AG09309 (cell line): ENCODE results near the gene TNFAIP1.

Experiments used
- DNase-seq: peaks from one replicate; pipeline ENCODE4 v3.0.0-alpha.2; 2010; ENCODE audit warnings: low read depth
- H3K4me3 ChIP-seq: 2 replicates; pipeline ENCODE4 v1.5.1; 2011; ENCODE audit warnings: mild to moderate bottlenecking, low read depth, low read length, moderate library complexity; ENCODE audit not compliant: control insufficient read depth
- TF ChIP-seq, protein P1 (sequence below): IDR thresholded peaks from 2 replicates; pipeline ENCODE4 v1.5.1; 2011; ENCODE audit warnings: mild to moderate bottlenecking, low read depth, low read length, inconsistent platforms; ENCODE audit not compliant: insufficient read depth, control insufficient read depth; ENCODE audit errors: missing control alignments

TNFAIP1 gene

DNA sequence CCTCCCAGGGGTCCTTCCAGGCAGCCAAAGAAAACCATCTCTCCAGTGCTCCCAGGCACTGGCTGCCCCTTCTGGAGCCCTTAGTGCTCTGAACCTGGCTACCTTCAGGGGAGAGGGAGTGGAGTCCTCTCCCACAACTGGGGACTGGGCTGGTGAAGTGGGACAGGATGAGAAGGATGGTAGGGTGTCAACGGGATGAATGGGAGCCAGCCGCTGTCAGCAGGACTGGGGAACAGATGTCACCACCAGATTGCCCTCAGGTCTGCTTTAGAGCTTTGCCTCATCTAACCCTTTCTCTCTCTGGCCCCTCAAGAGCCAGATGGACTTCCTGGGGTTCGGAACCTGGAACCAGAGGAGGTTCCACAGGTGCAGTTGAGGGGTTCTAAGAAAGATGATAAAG lies 29.9 kb downstream of the TNFAIP1 start:
- TF ChIP-seq, protein P1, sequence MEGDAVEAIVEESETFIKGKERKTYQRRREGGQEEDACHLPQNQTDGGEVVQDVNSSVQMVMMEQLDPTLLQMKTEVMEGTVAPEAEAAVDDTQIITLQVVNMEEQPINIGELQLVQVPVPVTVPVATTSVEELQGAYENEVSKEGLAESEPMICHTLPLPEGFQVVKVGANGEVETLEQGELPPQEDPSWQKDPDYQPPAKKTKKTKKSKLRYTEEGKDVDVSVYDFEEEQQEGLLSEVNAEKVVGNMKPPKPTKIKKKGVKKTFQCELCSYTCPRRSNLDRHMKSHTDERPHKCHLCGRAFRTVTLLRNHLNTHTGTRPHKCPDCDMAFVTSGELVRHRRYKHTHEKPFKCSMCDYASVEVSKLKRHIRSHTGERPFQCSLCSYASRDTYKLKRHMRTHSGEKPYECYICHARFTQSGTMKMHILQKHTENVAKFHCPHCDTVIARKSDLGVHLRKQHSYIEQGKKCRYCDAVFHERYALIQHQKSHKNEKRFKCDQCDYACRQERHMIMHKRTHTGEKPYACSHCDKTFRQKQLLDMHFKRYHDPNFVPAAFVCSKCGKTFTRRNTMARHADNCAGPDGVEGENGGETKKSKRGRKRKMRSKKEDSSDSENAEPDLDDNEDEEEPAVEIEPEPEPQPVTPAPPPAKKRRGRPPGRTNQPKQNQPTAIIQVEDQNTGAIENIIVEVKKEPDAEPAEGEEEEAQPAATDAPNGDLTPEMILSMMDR: no peak
- H3K4me3 ChIP-seq: no peak overlapping the region
- DNase-seq: no peak

DNA sequence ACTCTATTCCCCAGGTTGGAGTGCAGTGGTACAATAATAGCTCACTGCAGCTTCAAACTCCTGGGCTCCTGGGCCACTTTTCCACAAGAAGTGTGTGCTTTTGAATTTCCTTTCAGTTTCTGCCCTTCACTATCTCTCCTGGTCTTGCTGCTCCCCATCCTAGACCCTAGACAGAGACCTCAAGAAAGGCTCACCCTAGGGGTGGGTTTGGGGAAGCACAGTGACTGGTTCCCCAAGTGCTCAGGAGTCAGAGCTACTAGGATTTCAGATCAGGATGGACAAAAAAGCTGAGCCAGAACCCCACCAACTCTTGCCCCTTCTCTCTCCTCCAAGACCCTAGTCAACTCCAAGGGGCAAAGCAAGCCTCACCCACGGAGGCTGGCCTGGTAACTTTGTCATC lies 31.0 kb downstream of the TNFAIP1 start:
- H3K4me3 ChIP-seq: no peak overlapping the region
- DNase-seq: no peak
- TF ChIP-seq, protein P1: no peak

DNA sequence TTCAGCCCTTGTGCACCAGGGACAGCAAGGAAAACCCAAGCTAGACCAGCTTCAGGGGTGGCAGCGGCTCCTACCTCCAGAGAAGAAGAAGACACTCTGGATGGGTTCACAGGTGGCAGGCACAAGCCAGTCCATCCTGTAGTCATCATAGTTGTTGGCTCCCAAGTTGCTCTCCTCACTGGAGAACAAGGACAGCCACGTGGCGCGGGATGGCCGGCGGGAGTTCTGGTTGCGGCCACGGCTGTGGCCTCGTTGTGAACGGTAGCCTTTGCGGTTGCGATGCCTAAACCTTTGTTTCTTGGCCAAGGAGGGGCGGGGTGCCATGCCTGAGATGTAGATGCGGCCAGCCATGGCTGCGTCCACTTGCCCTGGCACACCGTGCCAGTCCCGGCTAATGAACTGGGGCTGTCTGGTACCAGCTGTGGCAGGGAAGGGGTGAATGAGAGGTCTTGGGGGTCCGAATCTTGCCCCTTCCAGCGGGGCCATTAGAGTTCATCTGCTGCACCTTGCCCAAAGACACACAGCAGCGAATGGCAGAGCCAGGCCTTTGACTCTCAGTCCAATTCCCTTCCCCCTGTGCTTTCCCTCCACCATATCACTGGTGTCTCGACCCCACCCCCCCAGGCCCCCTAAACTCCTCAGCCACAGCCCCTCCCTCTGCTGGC lies 32.2 kb downstream of the TNFAIP1 start:
- no peak for DNase-seq
- TF ChIP-seq, protein P1: no peak

DNA sequence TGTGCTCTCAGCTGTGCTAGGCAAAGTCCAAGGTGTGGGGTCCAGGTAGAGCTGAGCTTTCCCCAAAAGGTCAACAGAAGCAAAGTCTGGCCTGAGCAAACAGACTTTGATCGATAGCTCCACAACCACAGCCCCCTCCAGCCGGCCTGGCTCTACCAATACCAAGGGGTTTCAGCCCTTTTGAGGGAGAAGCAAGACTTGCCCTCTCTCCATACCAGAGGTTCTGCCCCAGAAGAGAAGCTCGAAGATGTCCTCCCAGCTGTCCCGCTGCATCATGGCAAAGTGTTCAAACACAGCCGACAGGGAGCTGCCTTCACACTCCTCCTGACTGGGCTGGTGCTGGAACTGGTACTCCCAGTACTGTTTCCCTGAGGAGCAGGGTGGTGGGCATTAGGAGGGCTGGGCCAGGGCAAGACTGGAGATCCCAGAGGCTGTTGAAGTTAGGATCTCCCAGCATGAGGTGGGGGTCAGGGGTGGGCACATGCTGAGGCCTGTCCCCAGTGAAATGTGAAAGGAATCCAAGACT lies 32.8 kb downstream of the TNFAIP1 start:
- TF ChIP-seq, protein P1: no peak
- H3K4me3 ChIP-seq: no peak overlapping the region

More for the DNA sequence above, 32.2 kb downstream of the TNFAIP1 start:
- no peak overlapping the region for H3K4me3 ChIP-seq

DNA sequence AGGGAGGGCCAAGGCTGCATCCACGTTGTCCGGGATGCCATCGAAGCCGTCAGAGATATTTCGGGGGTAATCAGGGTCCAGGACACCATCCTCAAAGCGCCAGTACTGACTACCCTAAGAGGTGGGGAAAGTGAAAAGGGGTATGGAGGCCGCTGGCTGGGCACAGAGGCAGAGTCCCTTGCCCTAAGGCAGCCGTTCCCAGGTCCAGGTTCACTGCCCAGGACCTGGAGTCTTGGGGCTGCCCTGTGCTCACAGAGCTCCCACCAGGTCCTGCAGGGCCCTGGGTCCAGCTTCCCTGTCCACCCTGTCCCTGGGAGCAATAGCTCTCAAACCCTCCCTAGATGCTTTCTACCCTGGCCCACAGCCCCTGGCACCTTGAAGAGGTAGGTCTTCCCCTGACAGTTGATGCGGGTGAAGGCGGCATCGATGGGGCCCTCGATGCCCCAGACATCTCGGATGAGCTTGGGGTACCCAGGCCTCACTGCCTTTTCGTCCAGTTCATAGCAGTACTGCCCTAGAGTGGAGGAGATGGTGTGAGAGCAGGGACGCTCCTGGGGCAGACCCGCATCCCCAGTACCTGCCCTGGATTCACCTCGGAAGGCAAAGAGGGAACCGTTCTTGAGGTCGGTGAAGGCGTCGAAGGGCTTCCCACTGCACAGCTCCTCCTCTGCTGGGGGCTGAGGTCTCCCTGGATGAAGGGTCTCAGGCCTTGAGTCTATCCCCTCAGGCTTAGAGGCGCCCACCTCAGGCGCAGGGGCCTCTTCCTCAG lies 33.5 kb downstream of the TNFAIP1 start:
- DNase-seq: no peak
- H3K4me3 ChIP-seq: no peak overlapping the region
- TF ChIP-seq, protein P1: no peak

More for the DNA sequence above, 32.8 kb downstream of the TNFAIP1 start:
- no peak for DNase-seq

DNA sequence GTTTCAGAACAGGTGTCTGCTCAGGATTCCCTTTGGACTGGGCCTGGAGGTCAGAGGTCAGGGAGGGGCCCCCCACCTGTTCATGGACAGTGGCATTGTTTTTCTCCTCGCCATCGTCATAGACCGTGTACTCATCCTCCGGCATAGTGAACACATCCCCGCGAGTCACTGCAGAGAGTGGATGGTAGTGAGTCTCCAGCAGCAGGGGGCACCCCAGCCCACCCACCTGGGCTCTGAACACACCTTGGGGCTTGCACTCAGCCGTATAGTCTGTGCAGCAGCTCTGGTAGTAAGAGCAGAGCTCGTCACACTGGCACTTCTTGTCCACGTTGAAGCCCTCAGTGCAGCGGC lies 34.1 kb downstream of the TNFAIP1 start:
- H3K4me3 ChIP-seq: no peak overlapping the region
- TF ChIP-seq, protein P1: no peak
- no peak for DNase-seq
